ENCODE results near the gene KNTC1. TPM values are rescaled to one million over a fixed set of nuclear protein-coding genes. Genes with fewer than 3 reads are reported as not detected.

Gene KNTC1
- total RNA-seq, 2 donors from 2014 or later: 2.2 to 3.0 TPM

DNA sequence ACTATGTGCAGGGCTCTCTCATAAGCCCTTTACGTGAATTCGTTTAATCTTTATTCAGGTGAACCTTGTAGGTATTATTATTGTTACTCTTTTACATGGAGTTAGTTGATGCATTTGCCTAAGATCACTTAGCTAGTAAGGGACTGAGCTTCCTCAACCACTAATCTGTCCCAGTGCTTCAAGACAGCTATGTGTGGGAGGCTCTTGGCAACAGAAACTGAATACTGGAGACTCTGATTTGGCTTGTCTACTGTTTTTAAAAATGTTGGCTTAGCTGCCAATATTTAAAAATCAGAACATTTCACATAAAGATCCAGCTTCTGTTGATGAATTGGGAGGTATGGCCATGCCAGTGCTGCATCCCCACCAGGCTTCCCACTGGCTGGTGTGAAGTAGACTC, 6.8 kb downstream of the KNTC1 start:
- H3K36me3 ChIP-seq: no peaks in the 10 kb centered on the region

GRCh38 chr12:122537021-122537420, 10.0 kb downstream of the KNTC1 start:
- DNase-seq (ENCODE audit: low spot score): no peak
- Histone ChIP-seq H3K27ac (no peak overlapping the region), H3K9me3 (no peaks in the 10 kb centered on the region), H3K36me3 (no peaks in the 10 kb centered on the region), H3K4me1 (no peaks in the 10 kb centered on the region), H3K27me3 (no peaks in the 10 kb centered on the region), H3K4me3 (no peak overlapping the region)
- TF ChIP-seq, protein P1, sequence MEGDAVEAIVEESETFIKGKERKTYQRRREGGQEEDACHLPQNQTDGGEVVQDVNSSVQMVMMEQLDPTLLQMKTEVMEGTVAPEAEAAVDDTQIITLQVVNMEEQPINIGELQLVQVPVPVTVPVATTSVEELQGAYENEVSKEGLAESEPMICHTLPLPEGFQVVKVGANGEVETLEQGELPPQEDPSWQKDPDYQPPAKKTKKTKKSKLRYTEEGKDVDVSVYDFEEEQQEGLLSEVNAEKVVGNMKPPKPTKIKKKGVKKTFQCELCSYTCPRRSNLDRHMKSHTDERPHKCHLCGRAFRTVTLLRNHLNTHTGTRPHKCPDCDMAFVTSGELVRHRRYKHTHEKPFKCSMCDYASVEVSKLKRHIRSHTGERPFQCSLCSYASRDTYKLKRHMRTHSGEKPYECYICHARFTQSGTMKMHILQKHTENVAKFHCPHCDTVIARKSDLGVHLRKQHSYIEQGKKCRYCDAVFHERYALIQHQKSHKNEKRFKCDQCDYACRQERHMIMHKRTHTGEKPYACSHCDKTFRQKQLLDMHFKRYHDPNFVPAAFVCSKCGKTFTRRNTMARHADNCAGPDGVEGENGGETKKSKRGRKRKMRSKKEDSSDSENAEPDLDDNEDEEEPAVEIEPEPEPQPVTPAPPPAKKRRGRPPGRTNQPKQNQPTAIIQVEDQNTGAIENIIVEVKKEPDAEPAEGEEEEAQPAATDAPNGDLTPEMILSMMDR (IDR thresholded peaks at IDR 0.05): no peak

More for the DNA sequence above, 6.8 kb downstream of the KNTC1 start:
- Histone ChIP-seq H3K9me3 (no peaks in the 10 kb centered on the region), H3K27ac (no peak overlapping the region), H3K4me3 (no peak overlapping the region), H3K4me1 (no peaks in the 10 kb centered on the region), H3K27me3 (no peaks in the 10 kb centered on the region)
- no peak for DNase-seq (ENCODE audit: low spot score)
- TF ChIP-seq, protein P1 (IDR thresholded peaks at IDR 0.05): no peak

GRCh38 chr12:122538496-122538895, 11.4 kb downstream of the KNTC1 start:
- Histone ChIP-seq H3K36me3 (no peaks in the 10 kb centered on the region), H3K27me3 (no peaks in the 10 kb centered on the region), H3K27ac (no peak overlapping the region), H3K4me1 (no peaks in the 10 kb centered on the region), H3K4me3 (no peak overlapping the region), H3K9me3 (no peaks in the 10 kb centered on the region)
- TF ChIP-seq, protein P1 (IDR thresholded peaks at IDR 0.05): no peak
- DNase-seq (ENCODE audit: low spot score): no peak

GRCh38 chr12:122544537-122544936, 17.5 kb downstream of the KNTC1 start:
- Histone ChIP-seq H3K36me3 (no peaks in the 10 kb centered on the region), H3K27ac (no peak overlapping the region), H3K27me3 (no peaks in the 10 kb centered on the region), H3K4me1 (no peaks in the 10 kb centered on the region), H3K4me3 (no peak overlapping the region), H3K9me3 (no peaks in the 10 kb centered on the region)
- no peak for DNase-seq (ENCODE audit: low spot score)
- TF ChIP-seq, protein P1 (IDR thresholded peaks at IDR 0.05): no peak

DNA sequence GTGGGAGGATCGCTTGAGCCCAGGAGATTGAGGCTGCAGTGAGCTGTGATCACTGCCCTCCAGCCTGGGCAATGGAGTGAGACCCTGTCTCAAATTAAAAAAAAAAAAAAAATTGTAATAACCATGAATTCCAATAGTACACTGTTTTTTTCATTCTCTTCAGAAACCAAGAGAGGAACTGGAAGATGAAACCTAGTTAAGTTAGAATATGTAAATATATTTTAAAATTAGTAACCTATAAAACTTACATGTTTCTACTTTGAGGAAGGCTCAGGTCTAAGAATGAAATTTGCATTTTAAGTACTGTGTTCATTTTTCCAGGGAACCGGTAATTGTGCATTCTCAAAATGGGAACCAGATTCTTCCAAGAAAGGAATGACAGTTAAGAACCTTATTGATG, 18.8 kb downstream of the KNTC1 start:
- Histone ChIP-seq H3K4me3 (no peak overlapping the region), H3K27me3 (no peaks in the 10 kb centered on the region), H3K27ac (no peak overlapping the region), H3K4me1 (no peaks in the 10 kb centered on the region), H3K9me3 (no peaks in the 10 kb centered on the region), H3K36me3 (no peaks in the 10 kb centered on the region)
- no peak for DNase-seq (ENCODE audit: low spot score)
- TF ChIP-seq, protein P1 (IDR thresholded peaks at IDR 0.05): no peak

DNA sequence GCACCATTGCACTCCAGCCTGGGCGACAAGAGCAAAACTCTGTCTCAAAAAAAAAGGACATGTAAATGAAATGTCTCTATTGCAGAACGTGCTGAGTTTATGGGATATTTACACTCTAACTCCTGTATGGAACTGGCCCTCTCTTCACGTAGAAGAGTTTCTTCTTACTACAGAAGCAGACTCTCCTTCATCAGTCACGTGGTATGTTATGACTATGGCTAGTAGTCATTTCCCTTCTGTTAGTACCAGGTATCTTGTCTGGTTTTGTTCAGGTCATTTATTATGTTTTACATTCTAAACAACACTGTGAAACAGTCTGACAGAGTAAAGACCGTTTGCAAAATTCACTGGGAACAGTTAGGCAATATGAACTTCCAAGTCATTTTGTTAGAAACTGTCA, 20.3 kb downstream of the KNTC1 start:
- H3K4me1 ChIP-seq: no peaks in the 10 kb centered on the region
- no peak for DNase-seq (ENCODE audit: low spot score)
- H3K27ac ChIP-seq: no peak overlapping the region
- H3K36me3 ChIP-seq: peaks cover 6% of the 10 kb centered on the region
- H3K9me3 ChIP-seq: no peaks in the 10 kb centered on the region
- no peaks in the 10 kb centered on the region for H3K27me3 ChIP-seq
- H3K4me3 ChIP-seq: no peak overlapping the region
- TF ChIP-seq, protein P1 (IDR thresholded peaks at IDR 0.05): no peak
